Measurements from ENCODE around the gene CLK3.

CLK3 gene

DNA sequence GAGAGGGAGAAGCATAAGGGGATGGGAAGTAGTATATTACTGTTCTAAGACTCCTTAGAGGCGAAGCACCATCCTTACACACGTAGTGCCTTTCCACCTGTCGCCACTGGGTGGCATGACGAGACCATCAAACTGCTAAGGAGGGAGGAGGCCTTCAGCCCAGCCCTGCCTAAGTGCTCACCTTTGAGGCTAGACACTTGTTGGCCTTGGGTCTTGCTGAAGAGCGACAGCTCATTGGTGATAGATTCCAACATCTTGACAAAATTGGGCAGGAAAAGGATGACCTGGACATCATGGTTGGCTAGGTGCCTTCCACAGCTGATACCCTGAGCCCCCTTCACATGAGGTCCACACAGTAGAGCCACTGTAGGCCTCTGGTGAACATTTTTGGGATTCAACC, 19.6 kb downstream of the CLK3 start:
- H3K4me3 ChIP-seq (ENCODE audit: insufficient read depth, low read depth, low read length, poor library complexity, severe bottlenecking): no peak overlapping the region
- no peaks in the 10 kb centered on the region for H3K27me3 ChIP-seq (replicated peaks; ENCODE audit: control insufficient read depth, insufficient read depth, low read length, poor library complexity, severe bottlenecking)
- peak; percentile 38 to 56 (median 40) for DNase-seq
- peaks cover 77% of the 10 kb centered on the region for H3K36me3 ChIP-seq (ENCODE audit: control insufficient read depth, insufficient read depth, low read length)
- no peak overlapping the region for H3K27ac ChIP-seq (ENCODE audit: insufficient read depth, low read length, poor library complexity, severe bottlenecking)
- H3K9me3 ChIP-seq (ENCODE audit: control insufficient read depth, low read length): no peaks in the 10 kb centered on the region
- no peaks in the 10 kb centered on the region for H3K4me1 ChIP-seq (ENCODE audit: control insufficient read depth, insufficient read depth, low read length, poor library complexity, severe bottlenecking)

DNA sequence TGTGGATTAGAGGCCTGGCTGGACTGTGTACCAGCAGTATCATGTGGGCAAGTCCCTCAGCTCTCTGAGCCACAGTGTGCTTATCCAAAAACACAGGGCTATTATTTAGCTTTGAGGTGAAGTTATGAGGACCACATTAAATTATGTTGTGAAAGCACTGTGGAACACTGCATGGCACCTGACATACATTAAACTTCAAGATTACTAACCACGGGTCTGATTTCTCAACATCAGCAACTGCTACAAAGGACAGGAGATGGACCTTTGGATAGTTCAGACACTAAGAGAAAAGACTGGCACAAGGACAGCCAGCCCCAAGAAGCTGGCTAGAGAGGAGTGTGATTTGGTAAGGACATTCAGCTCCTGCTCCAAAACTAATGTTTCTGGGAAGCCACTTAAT, 21.3 kb downstream of the CLK3 start:
- no peaks in the 10 kb centered on the region for H3K4me1 ChIP-seq (ENCODE audit: control insufficient read depth, insufficient read depth, low read length, poor library complexity, severe bottlenecking)
- no peaks in the 10 kb centered on the region for H3K27me3 ChIP-seq (replicated peaks; ENCODE audit: control insufficient read depth, insufficient read depth, low read length, poor library complexity, severe bottlenecking)
- no peak overlapping the region for H3K27ac ChIP-seq (ENCODE audit: insufficient read depth, low read length, poor library complexity, severe bottlenecking)
- peaks cover 74% of the 10 kb centered on the region for H3K36me3 ChIP-seq (ENCODE audit: control insufficient read depth, insufficient read depth, low read length)
- no peaks in the 10 kb centered on the region for H3K9me3 ChIP-seq (ENCODE audit: control insufficient read depth, low read length)
- no peak overlapping the region for H3K4me3 ChIP-seq (ENCODE audit: insufficient read depth, low read depth, low read length, poor library complexity, severe bottlenecking)
- DNase-seq: no peak

DNA sequence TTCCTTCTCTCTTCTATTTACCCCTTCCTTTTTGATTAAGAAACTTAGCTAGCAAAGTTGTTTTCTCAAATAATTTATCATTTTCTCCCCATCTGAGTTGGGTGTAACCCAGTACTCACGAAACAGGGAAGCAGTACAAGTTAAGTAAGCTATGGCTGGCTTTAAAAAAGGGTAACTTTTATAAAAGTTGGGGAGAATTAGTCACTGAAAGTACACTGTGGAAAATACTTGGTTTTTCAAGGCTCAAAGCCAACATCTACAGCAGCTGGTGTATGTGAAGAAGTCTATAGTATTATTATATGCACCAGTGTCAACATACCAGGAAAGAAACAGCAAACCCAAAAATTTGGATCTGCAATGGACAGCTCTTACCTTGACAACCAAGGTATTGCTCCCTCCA, 25.5 kb downstream of the CLK3 start:
- H3K4me3 ChIP-seq (ENCODE audit: insufficient read depth, low read depth, low read length, poor library complexity, severe bottlenecking): no peak overlapping the region
- H3K4me1 ChIP-seq (ENCODE audit: control insufficient read depth, insufficient read depth, low read length, poor library complexity, severe bottlenecking): no peaks in the 10 kb centered on the region
- H3K9me3 ChIP-seq (ENCODE audit: control insufficient read depth, low read length): no peaks in the 10 kb centered on the region
- no peaks in the 10 kb centered on the region for H3K27me3 ChIP-seq (replicated peaks; ENCODE audit: control insufficient read depth, insufficient read depth, low read length, poor library complexity, severe bottlenecking)
- DNase-seq: no peak
- peaks cover 44% of the 10 kb centered on the region for H3K36me3 ChIP-seq (ENCODE audit: control insufficient read depth, insufficient read depth, low read length)
- H3K27ac ChIP-seq (ENCODE audit: insufficient read depth, low read length, poor library complexity, severe bottlenecking): no peak overlapping the region

DNA sequence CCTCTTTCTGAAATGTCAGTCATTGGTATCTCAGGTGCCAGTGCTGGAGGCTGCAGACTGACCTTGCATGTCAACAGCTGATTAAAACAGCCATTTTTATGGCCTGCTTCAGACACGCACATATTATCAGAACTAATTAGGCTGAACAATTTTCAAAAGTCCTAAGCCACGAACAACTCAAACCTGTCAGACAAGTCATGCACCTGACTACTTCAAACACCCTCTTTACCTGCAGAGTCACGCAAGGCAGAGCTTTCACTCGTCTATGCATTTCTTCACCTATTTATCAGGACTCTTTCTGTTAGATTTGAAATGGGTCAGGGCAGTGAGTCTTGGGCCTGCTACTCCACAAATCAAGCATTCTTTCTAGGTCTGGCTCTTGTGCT, 26.7 kb downstream of the CLK3 start:
- H3K4me3 ChIP-seq (ENCODE audit: insufficient read depth, low read depth, low read length, poor library complexity, severe bottlenecking): no peak overlapping the region
- DNase-seq: no peak
- no peaks in the 10 kb centered on the region for H3K27me3 ChIP-seq (replicated peaks; ENCODE audit: control insufficient read depth, insufficient read depth, low read length, poor library complexity, severe bottlenecking)
- no peaks in the 10 kb centered on the region for H3K4me1 ChIP-seq (ENCODE audit: control insufficient read depth, insufficient read depth, low read length, poor library complexity, severe bottlenecking)
- H3K27ac ChIP-seq (ENCODE audit: insufficient read depth, low read length, poor library complexity, severe bottlenecking): no peak overlapping the region
- no peaks in the 10 kb centered on the region for H3K9me3 ChIP-seq (ENCODE audit: control insufficient read depth, low read length)
- H3K36me3 ChIP-seq (ENCODE audit: control insufficient read depth, insufficient read depth, low read length): peaks cover 35% of the 10 kb centered on the region

DNA sequence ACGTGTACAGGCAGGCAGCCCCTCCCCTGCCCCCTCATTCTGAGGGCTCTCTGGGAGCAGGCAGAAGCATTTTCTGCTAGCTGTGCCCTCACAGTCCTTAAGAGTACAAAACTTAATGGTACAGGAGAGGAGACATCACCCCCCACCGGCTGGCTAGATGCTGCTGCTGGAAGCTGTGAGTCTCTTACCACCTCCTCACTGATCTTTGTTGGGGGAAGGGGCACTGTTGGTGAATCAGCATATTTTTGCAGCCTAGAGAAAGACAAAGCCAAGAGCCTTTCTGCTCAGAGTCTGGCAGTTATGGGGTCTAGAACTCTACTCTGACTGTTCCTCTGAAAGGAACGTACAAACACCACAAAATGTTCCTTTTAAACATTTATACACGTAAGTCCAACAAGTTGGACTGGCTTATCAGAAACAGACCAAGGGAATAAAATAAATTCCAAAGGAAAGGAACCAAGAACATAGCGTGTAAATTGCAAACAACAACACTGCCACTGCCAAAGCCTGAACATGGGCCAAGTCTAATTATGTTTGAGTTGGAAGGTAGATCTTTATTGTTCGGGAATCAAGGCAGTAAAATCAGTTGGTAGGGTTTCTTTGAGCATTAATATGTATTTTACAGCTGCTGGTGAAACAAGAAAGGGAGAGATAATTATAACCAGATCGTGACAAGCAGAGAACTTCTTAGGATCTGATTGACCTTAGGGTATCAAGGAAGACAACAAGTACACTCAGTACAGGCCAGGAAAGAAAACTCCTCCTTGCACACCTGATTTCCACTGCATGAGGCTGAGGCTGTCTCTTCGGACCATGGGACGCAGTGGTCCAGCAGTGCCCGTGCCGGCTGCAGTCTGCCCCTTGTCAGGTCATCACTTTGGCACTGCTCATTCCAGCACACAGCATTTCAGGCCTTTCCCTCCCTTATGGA, 27.4 kb downstream of the CLK3 start:
- no peaks in the 10 kb centered on the region for H3K4me1 ChIP-seq (ENCODE audit: control insufficient read depth, insufficient read depth, low read length, poor library complexity, severe bottlenecking)
- DNase-seq: no peak
- H3K27ac ChIP-seq (ENCODE audit: insufficient read depth, low read length, poor library complexity, severe bottlenecking): no peak overlapping the region

DNA sequence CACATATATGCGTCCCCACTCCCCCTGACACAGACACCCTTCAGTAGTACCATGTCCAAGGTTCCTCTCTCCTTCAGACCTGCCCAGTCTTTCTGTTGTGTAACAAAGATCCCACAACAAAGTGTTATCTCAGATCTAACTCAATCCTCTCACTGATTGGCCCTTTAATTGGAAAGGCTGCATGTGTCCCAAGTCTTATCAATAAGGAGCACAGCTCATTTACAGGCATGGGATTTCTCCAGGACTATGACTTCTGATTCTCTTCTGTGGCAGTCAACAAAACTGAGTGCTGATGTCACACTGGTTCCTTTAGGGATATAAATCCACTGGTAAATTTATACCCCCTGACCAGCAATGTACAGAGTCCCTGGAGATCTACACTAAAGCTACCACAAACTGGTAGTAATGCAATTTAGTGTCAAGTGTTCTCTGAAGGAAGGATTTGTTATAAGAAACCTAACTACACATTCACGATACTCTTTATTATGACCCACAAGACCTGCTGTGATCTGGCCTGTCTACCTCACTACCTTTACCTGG, 28.1 kb downstream of the CLK3 start:
- DNase-seq: no peak
- Histone ChIP-seq H3K27ac (ENCODE audit: insufficient read depth, low read length, poor library complexity, severe bottlenecking) (no peak overlapping the region), H3K36me3 (ENCODE audit: control insufficient read depth, insufficient read depth, low read length) (peaks cover 29% of the 10 kb centered on the region), H3K4me1 (ENCODE audit: control insufficient read depth, insufficient read depth, low read length, poor library complexity, severe bottlenecking) (no peaks in the 10 kb centered on the region), H3K27me3 (replicated peaks; ENCODE audit: control insufficient read depth, insufficient read depth, low read length, poor library complexity, severe bottlenecking) (no peaks in the 10 kb centered on the region), H3K4me3 (ENCODE audit: insufficient read depth, low read depth, low read length, poor library complexity, severe bottlenecking) (no peak overlapping the region), H3K9me3 (ENCODE audit: control insufficient read depth, low read length) (no peaks in the 10 kb centered on the region)

More for the DNA sequence above, 27.4 kb downstream of the CLK3 start:
- Histone ChIP-seq H3K27me3 (replicated peaks; ENCODE audit: control insufficient read depth, insufficient read depth, low read length, poor library complexity, severe bottlenecking) (no peaks in the 10 kb centered on the region), H3K4me3 (ENCODE audit: insufficient read depth, low read depth, low read length, poor library complexity, severe bottlenecking) (no peak overlapping the region), H3K9me3 (ENCODE audit: control insufficient read depth, low read length) (no peaks in the 10 kb centered on the region), H3K36me3 (ENCODE audit: control insufficient read depth, insufficient read depth, low read length) (peaks cover 31% of the 10 kb centered on the region)

DNA sequence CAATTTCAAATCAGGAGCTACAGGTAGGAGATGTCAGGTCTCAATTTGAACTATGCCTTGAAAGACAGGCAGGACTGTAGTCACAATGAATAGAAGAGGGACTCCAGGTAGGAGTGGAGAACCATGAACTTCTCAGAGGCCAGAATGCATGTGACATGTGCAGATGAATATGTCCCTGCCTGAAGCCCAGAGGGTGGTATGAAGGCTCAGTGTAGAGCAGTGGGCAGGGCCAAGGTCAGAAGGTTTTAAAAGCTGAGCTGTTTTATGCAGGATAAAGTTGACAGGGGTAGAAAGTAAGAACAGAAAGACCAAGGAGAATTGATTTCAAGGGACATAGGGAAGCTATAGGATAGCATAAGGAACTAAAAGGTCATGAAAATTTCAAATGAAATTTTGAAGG, 30.8 kb downstream of the CLK3 start:
- Histone ChIP-seq H3K9me3 (ENCODE audit: control insufficient read depth, low read length) (no peaks in the 10 kb centered on the region), H3K27me3 (replicated peaks; ENCODE audit: control insufficient read depth, insufficient read depth, low read length, poor library complexity, severe bottlenecking) (no peaks in the 10 kb centered on the region), H3K4me1 (ENCODE audit: control insufficient read depth, insufficient read depth, low read length, poor library complexity, severe bottlenecking) (no peaks in the 10 kb centered on the region), H3K4me3 (ENCODE audit: insufficient read depth, low read depth, low read length, poor library complexity, severe bottlenecking) (no peak overlapping the region), H3K36me3 (ENCODE audit: control insufficient read depth, insufficient read depth, low read length) (peaks cover 4% of the 10 kb centered on the region), H3K27ac (ENCODE audit: insufficient read depth, low read length, poor library complexity, severe bottlenecking) (no peak overlapping the region)
- DNase-seq: no peak

DNA sequence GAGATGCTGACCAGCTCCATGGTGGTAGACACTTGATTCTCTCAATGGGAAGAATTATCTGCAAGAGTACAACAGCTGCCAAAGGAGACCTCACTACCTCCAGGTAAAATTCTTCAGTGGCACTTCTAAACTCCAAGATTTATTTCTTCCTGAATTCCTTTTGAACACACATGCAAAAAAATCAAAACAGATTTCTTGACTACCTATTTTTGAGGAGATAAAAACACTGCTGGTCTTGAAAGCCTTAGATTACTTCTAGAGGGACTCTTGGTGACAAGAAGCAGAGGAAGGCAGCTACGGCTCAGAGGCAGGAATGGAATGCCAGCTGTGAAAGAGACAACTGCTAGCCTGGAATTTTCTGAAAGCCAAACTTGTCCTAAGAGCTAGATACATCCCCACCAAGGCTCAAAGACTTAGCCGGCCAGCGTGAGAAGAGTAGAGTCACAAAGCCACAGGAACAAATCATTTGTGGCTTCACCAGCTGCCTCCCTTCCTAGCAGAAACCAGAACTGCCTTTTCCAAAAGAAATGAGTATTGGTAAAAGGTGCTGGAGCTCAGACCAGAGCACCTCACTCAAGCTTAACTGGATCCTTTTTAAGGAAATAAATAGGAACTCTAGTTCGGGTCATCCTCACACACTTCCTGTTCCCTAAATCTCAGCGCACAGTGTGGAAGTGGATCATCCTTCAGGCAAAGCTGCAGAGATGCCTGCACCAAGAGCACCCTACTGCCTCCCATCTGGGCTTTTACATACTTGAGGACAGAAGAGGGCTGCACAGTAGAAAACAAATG, 32.6 kb downstream of the CLK3 start:
- no peaks in the 10 kb centered on the region for H3K27me3 ChIP-seq (replicated peaks; ENCODE audit: control insufficient read depth, insufficient read depth, low read length, poor library complexity, severe bottlenecking)
- no peak overlapping the region for H3K27ac ChIP-seq (ENCODE audit: insufficient read depth, low read length, poor library complexity, severe bottlenecking)
- peaks cover 5% of the 10 kb centered on the region for H3K36me3 ChIP-seq (ENCODE audit: control insufficient read depth, insufficient read depth, low read length)
- no peak for DNase-seq
- H3K4me1 ChIP-seq (ENCODE audit: control insufficient read depth, insufficient read depth, low read length, poor library complexity, severe bottlenecking): no peaks in the 10 kb centered on the region
- no peaks in the 10 kb centered on the region for H3K9me3 ChIP-seq (ENCODE audit: control insufficient read depth, low read length)
- H3K4me3 ChIP-seq (ENCODE audit: insufficient read depth, low read depth, low read length, poor library complexity, severe bottlenecking): no peak overlapping the region

DNA sequence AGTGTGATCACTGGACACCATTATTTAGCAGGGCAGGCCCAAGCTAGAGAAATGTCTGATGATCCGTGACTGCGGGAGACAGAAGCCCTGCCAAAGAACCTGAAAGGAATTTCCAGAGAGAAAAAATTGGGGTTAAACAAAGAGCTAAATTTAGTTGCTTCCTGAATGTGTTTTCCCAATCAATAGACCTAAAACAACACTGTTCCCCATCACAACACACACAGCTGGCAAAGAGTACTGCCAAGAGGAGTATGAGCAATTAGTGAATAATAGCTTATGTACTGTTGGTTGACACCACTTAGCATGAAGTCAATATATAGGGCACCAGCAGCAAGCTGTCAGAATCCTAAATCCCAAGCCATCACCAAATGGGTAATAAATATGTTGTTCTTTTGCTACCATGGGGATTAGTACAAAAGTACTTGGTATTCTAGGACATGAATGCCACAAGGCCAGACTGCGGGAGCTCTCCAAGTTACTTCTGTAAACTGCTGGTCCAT, 35.7 kb downstream of the CLK3 start:
- H3K27me3 ChIP-seq (replicated peaks; ENCODE audit: control insufficient read depth, insufficient read depth, low read length, poor library complexity, severe bottlenecking): no peaks in the 10 kb centered on the region
- H3K27ac ChIP-seq (ENCODE audit: insufficient read depth, low read length, poor library complexity, severe bottlenecking): no peak overlapping the region
- H3K9me3 ChIP-seq (ENCODE audit: control insufficient read depth, low read length): no peaks in the 10 kb centered on the region
- H3K36me3 ChIP-seq (ENCODE audit: control insufficient read depth, insufficient read depth, low read length): peaks cover 12% of the 10 kb centered on the region
- H3K4me1 ChIP-seq (ENCODE audit: control insufficient read depth, insufficient read depth, low read length, poor library complexity, severe bottlenecking): no peaks in the 10 kb centered on the region
- H3K4me3 ChIP-seq (ENCODE audit: insufficient read depth, low read depth, low read length, poor library complexity, severe bottlenecking): no peak overlapping the region
- DNase-seq: no peak
